ENCODE measurements around the gene COL19A1.

DNA sequence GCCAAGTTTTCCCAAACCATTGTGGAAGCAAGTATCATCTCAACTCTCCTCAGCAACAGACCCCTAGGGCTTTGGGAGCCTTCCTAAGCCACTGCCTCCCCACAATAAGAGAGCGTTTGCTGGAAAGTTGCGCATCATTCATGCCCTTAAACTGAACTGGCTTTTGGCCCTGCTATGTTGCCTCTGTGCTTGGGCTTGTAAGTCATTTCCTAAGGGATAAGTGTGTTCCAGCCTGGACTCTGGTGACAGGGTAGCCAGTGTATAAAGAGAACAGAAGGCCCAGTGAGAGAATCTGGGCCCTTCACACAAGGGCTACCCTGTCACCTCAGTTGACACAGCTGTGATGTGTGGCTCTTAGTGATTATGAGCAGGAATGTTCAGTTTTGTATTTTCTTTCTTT, 358.7 kb downstream of the COL19A1 start:
- TF ChIP-seq, protein P1, sequence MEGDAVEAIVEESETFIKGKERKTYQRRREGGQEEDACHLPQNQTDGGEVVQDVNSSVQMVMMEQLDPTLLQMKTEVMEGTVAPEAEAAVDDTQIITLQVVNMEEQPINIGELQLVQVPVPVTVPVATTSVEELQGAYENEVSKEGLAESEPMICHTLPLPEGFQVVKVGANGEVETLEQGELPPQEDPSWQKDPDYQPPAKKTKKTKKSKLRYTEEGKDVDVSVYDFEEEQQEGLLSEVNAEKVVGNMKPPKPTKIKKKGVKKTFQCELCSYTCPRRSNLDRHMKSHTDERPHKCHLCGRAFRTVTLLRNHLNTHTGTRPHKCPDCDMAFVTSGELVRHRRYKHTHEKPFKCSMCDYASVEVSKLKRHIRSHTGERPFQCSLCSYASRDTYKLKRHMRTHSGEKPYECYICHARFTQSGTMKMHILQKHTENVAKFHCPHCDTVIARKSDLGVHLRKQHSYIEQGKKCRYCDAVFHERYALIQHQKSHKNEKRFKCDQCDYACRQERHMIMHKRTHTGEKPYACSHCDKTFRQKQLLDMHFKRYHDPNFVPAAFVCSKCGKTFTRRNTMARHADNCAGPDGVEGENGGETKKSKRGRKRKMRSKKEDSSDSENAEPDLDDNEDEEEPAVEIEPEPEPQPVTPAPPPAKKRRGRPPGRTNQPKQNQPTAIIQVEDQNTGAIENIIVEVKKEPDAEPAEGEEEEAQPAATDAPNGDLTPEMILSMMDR (IDR thresholded peaks at IDR 0.05; ENCODE audit: insufficient read depth, low read length, poor library complexity, severe bottlenecking): no peak
- TF ChIP-seq EZH2phosphoT487 (conservative IDR thresholded peaks at IDR 0.05; ENCODE audit: low read length): no peak

All from SU-DHL-6 (cell line).